GM13976 (cell line): Measurements from ENCODE around the gene PTPRR.

Experiments
- DNase-seq: peaks from one replicate; pipeline ENCODE4 v3.0.0; 2012; ENCODE audit warnings: low spot score
- CTCF ChIP-seq: IDR thresholded peaks from 2 replicates; pipeline ENCODE4 v1.5.1; 2012; ENCODE audit warnings: borderline replicate concordance, mild to moderate bottlenecking; ENCODE audit not compliant: insufficient read depth; ENCODE audit errors: extremely low read depth, missing control alignments, control extremely low read depth
- in situ Hi-C: fragments of 300-500 bp; cut with MboI; formaldehyde crosslinking; loops from one replicate; pipeline ENCODE4 v1.12.0; 2022; ENCODE audit warnings: low sequenced_read_pairs, mixed read lengths, inconsistent platforms; ENCODE audit not compliant: unreplicated experiment

PTPRR gene

GRCh38 chr12:70918321-70918720, 2.2 kb downstream of the PTPRR start:
- in situ Hi-C loops, result no loop called here
- DNase-seq, result no peak
- TF ChIP-seq CTCF, result no peak

- in situ Hi-C loops, result no loop called here
- no peak for DNase-seq
- no peak for TF ChIP-seq CTCF
Observed at GRCh38 chr12:70910666-70911065, 9.9 kb downstream of the PTPRR start.

- in situ Hi-C loops, result no loop called here
- DNase-seq, result no peak
- no peak for TF ChIP-seq CTCF
Observed at GRCh38 chr12:70908978-70909377, 11.6 kb downstream of the PTPRR start.

GRCh38 chr12:70907412-70907811, 13.1 kb downstream of the PTPRR start:
- in situ Hi-C loops, result no loop called here
- TF ChIP-seq CTCF, result no peak
- DNase-seq, result no peak

GRCh38 chr12:70895956-70896355, 24.6 kb downstream of the PTPRR start:
- DNase-seq, result no peak
- in situ Hi-C loops, result no loop called here
- no peak for TF ChIP-seq CTCF

- TF ChIP-seq CTCF, result no peak
- DNase-seq, result no peak
- in situ Hi-C loops, result no loop called here
Observed at GRCh38 chr12:70892593-70892992, 27.9 kb downstream of the PTPRR start.
